GM04503 (cell line): ENCODE results near the gene FOXJ1.

Experiments used
- DNase-seq: peaks from one replicate; pipeline ENCODE4 v3.0.0-alpha.2; 2012; ENCODE audit warnings: low read depth

The FOXJ1 gene

DNA sequence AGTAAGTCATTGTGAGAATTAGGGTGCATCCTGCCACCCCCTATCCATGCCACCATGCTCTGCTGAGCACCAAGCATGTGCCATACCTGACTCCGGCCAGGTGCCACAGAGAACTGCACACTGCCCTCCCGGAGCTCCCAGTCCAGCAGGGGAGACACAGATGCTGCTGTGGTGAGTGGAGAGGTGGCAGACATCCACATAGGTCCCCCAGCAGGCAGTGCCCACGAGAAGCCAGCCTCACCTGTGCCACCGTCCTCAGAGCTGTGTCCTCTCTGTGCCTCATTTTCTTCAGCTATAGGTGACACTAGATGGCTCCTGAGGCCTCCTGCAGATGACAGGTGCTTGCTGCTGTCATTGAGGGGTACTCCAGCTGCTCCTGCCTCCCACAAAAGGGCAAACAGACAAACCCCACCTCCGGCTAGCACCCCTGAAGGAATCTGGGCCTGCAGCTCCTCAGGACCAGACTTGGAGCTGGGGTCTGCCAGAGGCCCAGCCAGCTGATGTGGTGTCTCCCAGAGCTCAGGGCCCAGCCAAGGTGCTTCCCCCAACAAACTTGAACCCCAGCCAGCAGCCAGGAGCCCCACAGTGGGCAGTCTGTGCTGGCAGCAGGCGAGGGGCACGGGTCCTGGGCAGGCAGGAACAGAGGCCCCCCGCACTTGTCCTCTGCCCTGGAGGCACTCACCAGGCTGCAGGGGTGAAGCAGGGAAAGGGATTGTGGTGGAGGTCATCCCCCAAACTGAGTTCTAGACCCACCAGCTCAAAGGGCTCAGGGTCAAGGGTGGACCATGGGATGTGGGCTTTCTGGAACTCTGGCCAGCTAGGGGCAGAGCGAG is 17.1 kb downstream of the FOXJ1 start:
- DNase-seq = no peak

DNA sequence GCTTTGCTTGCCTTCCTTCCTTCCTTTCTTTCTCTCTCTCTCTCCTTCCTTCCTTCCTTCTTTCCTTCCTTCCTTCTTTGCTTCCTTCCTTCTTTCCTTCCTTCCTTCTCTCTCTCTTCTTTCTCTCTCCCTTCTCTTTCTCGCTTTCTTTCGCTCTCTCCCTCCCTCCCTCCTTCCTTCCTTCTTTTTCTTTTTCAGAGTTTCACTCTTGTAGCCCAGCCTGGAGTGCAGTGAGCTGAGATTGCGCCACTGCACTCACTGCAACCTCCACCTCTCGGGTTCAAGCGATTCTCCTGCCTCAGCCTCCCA is 17.9 kb downstream of the FOXJ1 start:
- no peak for DNase-seq

DNA sequence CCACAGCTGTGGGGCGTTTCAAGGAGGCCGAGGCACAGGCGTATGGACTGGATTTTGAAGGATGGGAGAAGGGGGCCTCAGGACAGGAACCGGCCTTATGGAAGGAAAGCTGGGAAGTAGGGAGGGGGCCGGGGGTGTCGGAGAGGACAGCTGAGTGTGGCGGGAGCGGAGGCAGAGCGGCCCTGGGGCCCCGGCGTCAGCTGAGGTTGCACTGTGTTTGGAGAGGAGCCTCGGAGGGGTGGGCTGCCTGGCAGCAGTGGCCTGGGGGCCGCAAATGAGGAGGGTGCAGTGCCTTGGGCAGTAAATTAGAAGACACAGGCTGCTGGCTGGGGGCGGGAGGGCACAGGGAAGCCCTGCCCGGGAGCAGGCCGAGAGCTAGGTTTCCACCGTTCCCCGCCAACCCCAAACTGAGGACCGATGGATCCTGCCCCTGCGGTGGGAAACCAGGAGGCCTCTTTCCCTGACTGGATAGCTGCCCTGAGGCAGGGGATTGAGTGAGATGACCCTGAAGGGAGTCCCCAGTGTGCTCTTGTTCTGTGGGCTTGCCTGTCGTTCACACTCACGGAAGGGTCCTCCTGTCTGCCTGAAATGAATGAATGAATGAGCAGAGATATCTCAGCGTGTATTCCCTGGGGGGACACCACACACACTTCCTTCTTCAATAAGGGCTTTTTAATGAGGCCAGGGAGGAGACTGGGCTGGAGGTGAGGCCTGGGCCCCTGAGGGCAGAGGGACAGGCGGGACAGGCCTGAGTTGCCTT is 18.4 kb downstream of the FOXJ1 start:
- no peak for DNase-seq

DNA sequence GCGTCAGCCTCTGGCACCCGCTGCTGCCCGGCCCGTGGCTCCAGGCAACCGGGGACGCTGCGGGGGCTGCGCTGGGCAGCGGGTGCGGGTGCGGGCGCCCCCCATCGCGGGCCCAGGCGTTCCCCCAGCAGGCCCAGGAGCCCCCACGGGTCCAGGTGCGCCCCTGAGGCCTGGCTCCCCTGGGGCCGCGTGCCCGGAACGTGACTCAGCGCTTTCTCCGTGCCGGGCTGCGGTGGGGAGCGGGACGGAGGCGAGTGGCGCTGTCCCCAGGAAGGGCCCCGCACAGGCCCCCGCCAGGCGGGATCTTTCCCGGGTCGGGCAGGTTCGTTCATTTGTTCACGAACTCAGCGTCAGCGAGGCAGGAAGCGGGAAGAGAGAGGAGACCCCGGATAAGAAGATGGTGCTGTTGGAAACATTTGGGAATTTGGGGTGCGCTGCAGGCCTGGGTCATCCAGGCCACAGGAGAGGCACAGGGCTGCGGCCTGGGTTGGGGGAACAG is 19.1 kb downstream of the FOXJ1 start:
- DNase-seq = no peak

DNA sequence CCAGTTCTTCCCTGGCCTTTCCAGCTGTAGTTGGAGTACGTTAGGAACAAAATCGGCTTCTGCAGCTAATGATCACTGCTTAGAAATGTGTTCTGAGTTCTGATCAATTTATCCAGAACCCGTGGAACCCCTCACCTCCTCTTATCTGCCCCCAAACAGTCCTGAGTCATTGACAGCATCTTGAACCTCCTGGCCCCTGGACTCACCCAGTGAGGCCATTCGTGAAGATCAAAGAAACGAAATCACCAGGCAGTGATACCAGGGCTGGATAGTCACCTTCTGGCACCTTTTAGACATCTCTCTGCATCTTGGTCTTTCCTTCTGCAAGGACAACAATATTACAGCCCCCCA is 20.4 kb downstream of the FOXJ1 start:
- DNase-seq = no peak

DNA sequence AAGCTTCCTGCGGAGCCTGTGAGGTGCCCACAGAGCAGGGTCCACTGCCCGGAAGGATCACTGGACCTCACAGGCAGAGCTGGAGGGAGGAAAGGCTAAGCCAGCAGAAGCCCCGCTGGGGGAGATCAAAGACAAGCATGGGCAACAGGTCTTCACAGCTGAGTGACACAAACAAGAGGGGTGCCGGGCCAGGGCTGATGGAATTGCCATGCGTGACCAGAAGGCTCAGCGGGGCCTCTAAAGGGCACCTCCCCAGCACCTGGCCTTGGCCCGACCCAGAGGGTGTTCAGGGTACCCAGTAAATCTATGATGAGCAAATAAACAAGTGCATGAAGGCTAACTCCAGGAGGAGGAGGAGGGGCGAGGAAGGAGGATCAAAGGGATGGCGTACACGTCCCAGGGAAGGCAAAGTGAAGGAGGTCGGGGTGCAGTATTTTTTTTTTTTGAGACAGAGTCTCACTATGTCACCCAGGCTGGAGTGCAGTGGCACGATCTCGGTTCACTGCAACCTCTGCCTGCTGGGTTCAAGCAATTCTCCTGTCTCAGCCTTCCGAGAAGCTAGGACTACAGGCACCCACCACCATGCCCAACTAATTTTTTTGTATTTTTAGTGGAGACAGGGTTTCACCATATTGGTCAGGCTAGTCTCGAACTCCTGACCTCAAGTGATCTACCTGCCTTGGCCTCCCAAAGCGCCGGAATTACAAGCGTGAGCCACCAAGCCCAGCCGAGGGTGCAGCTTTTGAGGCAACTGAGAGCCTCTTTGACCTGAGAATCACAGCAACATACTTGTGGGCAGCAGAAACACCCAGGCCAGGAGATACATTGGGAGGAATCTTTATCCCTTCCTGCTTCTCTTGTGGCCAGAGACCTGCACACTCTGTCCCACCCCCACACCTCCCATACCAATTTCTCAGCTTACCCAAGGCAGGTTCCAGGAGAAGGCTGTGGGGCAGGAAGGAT is 21.4 kb downstream of the FOXJ1 start:
- DNase-seq = no peak

DNA sequence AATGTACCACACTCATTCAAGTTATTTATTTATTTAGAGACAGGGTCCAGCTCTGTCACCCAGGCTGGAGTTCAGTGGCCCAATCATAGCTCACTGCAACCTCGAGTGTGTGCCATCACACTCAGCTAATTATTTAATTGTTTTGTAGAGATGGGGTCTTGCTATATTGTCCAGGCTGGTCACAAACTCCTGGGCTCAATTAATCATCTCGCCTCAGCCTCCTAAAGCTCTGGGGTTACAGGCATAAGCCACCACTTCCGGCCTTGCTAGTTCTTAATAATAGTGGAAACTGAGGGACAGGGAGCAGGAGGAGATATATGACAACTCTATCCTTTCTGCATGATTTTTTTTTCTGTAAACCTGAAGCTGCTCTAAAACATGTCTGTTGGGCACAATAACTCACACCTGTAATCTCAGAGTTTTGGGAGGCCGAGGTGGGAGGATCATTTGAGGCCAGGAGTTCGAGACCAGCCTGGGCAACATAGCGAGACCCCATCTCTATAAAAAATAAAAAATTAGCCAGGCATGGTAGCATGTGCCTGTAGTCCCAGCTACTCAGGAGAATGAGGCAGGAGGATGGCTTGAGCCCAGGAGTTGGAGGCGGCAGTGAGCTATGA is 25.8 kb downstream of the FOXJ1 start:
- no peak for DNase-seq

DNA sequence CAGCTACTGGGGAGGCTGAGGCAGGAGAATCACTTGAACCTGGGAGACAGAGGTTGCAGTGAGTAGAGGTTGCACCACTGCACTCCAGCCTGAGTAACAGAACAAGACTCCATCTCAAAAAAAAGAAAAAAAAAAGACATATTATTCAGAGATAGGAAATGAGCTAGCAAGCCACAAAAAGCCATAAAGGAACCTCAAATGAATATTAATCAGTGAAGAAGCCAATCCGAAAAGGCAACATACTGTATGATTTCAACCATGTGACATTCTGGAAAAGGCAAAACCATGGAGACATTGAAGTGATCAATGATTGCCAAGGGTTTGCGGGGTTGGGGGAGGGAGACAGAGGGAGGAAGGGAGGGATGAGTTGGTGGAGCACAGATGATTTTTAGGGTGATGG is 29.1 kb downstream of the FOXJ1 start:
- DNase-seq = no peak

DNA sequence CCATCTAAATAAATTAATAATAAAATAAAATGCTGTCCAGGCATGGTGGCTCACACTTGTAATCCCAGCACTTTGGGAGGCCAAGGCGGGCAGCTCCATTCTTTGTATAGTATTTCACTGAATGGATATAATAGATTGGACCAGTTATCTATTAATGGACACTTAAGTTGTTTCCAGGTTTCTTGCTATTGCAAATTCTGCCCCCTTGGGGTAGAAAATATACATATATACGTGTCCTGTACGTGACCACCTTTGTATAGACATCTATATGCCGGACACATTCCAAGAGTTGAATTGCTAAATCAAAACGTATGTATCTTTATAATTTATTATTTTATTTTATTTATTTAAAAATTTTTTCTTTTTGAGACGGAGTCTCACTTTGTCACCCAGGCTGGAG is 33.5 kb downstream of the FOXJ1 start:
- no peak for DNase-seq

DNA sequence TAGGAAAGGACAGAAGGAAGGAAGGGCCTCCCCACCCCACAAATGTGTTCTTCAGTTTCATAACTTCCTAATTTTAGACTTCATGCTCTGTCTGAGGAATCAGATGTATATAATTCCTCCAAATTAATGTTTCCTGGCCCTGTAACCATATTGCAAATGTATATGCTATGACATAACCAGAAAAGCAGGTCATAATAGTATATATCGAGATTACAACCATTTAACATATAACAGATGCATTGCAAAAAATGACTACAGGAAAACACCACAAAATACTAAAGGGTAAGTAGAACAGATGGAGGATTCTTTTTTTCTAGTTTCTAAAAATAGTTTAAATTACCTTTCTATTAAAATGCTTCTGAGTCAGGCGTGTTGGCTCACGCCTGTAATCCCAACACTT is 34.3 kb downstream of the FOXJ1 start:
- no peak for DNase-seq

DNA sequence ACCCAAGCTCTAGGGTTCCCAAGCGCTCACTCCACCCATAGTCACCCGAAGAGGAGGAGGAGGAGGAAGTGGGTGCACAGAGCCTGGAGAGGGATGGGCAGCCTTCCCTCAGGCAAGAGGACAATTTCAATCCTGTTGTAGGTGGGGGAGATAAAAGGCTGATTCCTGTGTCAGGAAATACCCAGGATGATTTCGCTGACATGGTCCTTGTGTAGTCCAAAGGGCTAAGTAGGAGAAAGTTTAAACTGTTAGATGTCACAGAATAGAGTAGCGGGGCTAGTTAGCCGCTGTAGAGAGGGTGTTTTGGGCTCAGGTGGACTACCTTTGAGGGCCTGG is 36.2 kb downstream of the FOXJ1 start:
- no peak for DNase-seq

DNA sequence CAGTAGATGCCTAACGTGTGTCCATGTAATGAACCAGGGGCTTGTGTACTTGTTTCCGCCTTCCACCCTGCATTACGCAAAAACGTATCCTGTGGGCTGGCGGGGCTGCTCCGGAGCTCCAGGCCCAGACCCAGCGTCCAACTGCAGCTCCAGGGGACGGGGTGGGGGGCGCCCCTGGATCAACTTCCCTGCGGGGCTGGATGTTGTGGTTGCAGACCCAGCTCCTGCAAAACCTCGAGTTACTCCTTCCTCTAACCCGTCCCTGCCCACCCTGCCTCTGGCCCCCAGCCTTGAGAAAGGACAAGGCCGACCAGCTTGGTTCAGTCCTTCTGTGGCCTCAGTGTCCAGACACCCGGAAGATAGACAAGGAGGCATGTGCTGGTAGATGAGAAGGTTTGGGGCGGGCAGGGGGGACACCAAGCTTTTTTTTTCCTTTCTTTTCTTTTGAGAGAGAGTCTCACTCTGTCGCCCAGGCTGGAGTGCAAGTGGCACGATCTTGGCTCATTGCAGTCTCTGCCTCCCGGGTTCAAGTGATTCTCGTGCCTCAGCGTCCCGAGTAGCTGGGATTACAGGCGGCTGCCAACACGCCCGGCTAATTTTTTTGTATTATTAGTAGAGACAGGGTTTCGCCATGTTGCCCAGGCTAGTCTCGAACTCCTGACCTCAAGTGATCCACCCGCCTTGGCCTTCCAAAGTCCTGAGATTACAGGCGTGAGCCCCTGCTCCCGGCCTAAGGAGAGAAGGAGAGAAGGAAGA is 36.7 kb downstream of the FOXJ1 start:
- no peak for DNase-seq

DNA sequence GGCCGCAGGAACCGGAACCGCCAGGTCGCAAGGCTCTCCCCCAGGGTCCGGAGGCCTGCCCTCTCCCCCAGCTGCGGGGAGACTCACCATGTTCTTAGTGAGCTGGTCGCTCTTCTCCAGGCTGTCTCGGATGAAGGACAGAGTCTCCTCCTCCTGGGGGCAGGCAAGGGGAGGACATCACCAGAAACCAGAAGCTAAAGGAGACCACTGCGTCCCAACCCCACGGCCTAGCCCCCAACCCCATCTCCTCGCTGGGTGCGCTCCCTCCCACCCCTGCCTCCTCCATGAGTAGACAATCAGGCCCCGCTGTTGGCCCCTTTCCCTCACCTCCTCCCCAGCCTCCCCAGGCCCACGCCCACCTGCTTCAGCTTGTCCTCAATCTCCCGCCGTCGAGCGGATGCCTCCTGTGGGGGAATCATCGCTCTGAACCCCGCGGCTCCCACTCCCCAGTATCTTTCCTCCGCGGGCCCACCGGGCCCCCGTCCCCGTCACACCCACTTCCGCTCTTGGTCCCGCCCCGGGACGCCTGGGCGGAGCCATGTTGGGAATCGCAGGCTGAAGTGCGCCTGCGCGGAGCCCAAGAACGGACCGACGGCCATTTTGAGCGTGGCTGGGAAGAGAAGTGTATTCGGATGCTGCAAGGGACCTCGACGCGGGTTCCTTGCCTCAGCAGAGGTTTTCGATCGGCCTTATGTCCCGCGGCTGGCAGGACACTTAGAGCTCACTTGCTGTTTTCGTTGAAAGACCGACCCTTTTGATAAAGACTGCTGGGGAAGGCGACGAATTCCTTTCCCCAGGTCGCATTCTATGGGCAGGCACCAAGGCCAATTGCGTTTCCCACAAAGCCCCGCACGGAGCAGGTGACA is 37.5 kb downstream of the FOXJ1 start, which contains the start of gene EXOC7:
TSS of gene EXOC7 (minus strand) at position 514 of the 866 bp plus-strand sequence. CDS start at position 419, 95 bp downstream.
- peak; percentile 53 for DNase-seq

DNA sequence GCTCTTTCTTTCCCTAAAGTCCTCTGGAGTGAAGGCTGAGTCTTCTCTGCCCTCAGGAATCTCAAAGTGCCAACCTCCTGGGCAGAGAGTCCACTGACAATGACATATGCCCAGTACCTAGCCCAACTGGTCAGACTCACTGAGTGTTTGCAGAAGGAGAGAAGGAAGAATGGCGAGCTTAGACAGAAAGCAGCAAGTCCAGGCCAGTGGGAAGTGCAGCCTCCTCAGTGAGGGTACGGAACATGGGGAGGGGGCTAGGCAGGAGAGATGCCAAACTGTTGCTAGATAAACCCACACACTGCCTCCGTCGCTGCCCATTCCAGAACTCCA is 38.1 kb downstream of the FOXJ1 start:
- DNase-seq = peak; percentile 3

DNA sequence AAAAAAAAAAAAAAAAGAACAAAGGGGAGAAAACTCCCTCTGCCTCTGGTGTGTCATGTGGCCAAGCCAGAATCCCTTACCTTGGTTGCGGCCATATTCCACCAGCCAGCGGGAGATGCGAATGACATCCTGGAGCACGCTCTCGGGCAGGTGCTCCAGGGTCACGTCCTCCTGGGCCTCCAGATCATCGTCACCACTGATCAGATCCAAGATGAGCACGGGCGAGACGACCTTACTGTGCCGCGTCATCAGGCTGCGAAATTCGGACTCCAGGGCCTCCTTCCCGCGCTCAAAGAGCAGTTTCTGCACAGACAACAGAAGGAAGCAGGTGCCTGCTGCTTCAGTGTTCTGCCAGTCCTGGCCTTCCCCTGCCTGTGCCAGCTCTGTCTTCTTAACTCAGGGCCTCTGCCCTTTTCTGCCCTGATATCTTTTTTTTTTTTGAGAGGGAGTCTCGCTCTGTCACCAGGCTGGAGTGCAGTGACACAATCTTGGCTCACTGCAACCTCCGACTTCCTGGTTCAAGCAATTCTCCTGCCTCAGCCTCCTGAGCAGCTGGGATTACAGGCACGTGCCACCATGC is 43.2 kb downstream of the FOXJ1 start:
- no peak for DNase-seq

DNA sequence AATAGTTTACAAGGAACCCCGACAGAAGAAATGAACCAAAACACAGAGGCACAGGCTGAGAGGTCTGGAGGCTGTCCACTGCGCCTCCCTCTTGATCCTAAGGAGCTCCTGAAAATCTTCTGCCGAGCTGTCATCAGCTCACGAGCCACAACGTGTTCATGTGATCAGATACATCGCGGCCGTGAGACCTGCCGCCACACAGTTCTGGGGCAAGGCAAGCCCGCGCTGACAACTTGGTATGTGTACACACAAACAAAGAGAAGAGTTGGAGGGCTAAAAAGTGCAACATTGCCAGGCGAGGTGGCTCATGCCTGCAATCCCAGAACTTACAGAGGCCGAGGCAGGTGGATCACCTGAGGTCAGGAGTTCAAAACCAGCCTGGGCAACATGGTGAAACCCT is 45.1 kb downstream of the FOXJ1 start:
- DNase-seq = no peak

DNA sequence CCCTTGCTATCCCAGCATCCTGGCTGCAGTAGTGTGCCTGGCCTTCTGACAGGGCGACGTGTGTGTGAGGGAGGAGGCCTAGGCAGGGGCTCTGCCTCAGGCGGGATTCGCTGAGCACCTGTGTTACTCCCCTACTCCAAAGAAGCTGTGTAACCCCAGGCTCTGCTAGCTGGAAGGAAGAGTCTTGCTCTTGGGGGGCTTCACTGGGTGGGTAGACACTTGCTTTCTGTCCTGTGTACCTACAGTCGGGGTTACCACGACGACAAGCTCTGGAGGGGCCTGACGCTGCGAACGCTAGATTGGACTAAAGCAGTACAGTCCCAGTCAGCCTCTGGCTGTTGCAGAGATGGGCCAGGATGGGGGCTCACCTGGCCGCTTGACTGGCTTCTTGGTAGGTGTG is 47.0 kb downstream of the FOXJ1 start:
- no peak for DNase-seq

DNA sequence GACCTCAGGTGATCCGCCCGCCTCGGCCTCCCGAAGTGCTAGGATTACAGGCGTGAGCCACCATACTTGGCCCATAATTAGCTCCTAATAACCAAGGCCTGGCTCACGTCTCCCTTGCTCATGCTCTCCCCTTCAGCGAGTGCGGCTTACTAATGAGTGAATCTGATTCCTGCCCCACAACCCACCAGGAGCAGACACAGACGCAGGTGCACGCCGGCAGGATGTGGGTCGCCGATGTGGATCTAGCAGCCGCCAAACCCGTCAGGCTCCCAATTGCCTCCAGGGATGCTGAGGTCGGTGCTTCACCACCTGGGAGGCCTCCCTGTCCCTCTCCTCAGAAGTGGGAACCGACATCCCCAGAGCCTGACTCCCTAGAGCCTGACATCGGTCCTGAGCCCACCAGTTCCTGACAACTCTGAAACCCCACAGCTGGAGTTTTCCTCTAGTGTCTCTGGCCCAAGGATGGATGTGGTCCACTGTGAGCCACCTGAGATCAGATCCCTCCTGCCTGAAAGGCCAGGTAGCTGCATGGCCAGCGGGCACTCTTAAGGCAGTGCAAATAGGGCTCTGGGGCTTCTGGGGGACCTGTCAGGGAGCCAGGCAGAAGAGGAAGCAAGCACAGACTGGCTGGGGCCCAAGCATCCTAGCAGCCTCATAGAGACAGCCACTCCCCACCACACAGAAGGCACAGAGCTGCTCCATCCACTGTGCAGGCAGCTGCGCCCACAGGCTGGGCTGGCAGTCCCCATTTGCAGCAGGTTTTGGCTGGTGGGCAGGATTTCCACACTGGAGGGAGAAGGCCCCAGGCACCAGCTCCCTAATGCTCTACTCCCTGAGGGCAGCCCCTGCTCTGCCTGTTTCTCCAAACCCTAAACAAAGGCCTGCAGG is 48.3 kb downstream of the FOXJ1 start:
- no peak for DNase-seq
